22Rv1 (cell line): ENCODE measurements around the gene BCL2L13.

Experiments
- H3K27ac ChIP-seq: fragments of 450-650 bp; 2 replicates; pipeline ENCODE4 v1.5.1; 2017
- ZFX ChIP-seq: fragments of 450-650 bp; IDR thresholded peaks from 2 replicates; pipeline ENCODE4 v1.6.1; 2017; ENCODE audit warnings: antibody characterized with exemption, borderline replicate concordance
- TF ChIP-seq, protein P1 (sequence below): fragments of 450-650 bp; IDR thresholded peaks from 2 replicates; pipeline ENCODE4 v1.5.1; 2017; ENCODE audit warnings: mild to moderate bottlenecking

Gene BCL2L13

DNA sequence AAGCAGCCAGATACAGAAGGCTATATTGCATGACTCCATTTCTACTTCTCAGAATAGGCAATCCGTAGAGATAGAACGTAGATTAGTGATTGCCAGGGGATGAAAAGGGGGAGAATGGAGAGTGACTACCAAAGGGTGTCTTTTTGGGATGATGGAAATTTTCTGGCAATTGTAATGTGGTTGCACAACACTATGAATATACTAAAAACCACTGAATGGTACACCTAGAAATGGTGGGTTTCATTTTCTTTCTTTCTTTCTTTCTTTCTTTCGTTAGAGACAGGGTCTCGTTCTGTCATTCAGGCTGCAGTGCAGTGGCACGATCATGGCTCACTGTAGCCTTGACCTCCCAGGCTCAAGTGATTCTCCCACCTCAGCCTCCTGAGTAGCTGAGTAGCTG lies 81.4 kb downstream of the BCL2L13 start:
- TF ChIP-seq ZFX = no peak
- TF ChIP-seq, protein P1, sequence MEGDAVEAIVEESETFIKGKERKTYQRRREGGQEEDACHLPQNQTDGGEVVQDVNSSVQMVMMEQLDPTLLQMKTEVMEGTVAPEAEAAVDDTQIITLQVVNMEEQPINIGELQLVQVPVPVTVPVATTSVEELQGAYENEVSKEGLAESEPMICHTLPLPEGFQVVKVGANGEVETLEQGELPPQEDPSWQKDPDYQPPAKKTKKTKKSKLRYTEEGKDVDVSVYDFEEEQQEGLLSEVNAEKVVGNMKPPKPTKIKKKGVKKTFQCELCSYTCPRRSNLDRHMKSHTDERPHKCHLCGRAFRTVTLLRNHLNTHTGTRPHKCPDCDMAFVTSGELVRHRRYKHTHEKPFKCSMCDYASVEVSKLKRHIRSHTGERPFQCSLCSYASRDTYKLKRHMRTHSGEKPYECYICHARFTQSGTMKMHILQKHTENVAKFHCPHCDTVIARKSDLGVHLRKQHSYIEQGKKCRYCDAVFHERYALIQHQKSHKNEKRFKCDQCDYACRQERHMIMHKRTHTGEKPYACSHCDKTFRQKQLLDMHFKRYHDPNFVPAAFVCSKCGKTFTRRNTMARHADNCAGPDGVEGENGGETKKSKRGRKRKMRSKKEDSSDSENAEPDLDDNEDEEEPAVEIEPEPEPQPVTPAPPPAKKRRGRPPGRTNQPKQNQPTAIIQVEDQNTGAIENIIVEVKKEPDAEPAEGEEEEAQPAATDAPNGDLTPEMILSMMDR = no peak
- H3K27ac ChIP-seq = no peak overlapping the region

DNA sequence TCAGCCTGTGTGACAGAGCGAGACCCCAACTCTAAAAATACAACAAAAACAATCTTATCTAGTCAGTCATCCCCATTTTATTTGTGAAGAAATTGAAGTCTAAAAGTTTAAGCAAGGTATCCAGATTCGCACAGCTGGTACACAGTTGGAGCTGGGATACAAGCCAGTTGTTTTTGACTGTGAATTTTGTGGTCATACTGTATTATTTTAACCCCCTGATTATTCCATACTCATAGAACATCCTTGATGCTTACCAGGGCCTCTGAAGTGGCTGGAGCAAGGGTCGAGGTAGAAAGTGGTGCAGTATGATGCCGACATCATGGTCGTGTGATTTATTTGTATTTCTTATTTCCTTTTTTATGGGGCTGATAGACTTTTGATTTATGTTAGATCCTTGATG lies 85.7 kb downstream of the BCL2L13 start:
- H3K27ac ChIP-seq = no peak overlapping the region

DNA sequence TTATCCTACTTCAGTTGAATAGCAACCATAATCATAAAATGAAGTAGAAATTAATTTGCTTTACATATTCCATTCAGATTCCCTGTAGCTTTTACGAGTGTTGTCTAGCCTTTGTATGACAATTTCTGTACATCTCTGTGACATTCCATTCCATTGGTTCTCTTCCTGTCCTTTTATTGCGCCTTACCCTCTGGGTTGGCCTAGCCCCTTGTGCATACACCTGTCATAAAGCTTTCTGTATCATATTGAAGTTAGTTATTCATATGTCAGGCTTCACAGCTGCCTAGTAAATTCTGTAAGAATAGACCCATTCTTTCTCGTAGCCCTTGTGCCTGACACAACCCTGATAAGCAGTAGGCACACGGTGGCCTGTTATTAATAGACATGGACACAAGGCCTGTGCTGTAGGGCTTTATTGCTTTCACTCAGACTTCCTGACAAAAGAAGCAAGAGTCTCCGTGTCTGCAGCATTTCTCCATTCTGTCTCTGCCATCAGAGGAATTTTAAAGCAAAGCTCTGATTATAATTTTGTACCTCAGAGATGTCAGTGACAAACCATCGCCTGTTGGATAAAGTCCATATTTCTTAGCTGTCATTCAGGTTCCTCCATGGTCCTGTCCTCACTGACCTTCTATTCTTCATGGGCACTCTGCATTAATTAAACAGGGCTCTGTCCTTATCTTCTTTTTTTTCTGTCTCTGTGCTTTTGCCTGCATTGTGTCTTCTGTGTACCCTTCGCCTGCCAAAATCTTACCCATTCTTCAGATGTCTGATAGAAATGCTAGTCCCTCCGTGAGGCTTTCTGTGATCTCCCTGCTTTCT lies 86.3 kb downstream of the BCL2L13 start:
- H3K27ac ChIP-seq = no peak overlapping the region

More for the DNA sequence above, 85.7 kb downstream of the BCL2L13 start:
- TF ChIP-seq, protein P1 = no peak
- no peak for TF ChIP-seq ZFX

DNA sequence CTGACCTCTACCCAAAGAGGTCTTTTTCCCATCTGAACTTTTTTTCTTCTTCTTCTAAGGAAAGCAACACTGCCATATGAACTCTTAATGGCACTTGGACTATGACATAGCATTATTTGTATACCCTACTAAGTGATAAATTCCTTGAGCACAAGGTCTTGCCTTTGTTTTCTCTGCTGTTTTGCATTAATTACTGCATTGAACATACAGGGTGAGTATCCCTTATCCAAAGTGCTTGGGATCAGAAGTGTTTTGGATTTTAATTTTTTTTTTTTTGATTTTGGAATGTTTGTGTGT lies 86.9 kb downstream of the BCL2L13 start:
- TF ChIP-seq, protein P1 = no peak
- no peak for TF ChIP-seq ZFX
- H3K27ac ChIP-seq = no peak overlapping the region

More for the DNA sequence above, 86.3 kb downstream of the BCL2L13 start:
- TF ChIP-seq, protein P1 = no peak
- no peak for TF ChIP-seq ZFX

DNA sequence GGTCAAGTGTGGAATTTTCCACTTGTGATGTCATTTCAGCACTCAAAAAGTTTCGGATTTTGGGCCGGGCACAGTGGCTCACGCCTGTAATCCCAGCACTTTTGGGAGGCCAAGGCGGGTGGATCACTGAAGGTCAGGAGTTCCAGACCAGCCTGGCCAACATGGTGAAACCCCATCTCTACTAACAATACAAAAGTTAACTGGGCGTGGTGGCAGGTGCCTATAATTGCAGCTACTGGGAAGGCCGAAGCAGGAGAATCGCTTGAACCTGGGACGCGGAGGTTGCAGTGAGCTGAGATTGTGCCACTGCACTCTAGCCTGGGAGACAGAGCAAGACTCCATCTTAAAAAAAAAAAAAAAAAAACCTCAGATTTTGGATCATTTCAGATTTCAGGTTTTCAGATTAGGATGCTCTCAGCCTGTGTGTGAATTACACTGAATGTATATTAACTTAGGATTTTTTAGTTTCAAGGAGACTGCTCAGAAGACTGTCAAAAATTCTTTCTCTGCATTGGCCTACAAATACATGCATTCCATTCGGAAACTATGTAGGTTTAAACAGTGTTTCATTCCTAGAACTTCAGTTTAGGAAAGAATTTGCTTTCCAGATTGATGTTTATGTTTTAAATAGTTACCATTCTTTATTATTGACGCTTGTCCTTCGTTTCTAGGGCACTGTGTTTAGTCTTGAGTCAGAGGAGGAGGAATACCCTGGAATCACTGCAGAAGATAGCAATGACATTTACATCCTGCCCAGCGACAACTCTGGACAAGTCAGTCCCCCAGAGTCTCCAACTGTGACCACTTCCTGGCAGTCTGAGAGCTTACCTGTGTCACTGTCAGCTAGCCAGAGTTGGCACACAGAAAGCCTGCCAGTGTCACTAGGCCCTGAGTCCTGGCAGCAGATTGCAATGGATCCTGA lies 87.7 kb downstream of the BCL2L13 start:
- H3K27ac ChIP-seq = no peak overlapping the region
- TF ChIP-seq, protein P1 = no peak
- no peak for TF ChIP-seq ZFX

DNA sequence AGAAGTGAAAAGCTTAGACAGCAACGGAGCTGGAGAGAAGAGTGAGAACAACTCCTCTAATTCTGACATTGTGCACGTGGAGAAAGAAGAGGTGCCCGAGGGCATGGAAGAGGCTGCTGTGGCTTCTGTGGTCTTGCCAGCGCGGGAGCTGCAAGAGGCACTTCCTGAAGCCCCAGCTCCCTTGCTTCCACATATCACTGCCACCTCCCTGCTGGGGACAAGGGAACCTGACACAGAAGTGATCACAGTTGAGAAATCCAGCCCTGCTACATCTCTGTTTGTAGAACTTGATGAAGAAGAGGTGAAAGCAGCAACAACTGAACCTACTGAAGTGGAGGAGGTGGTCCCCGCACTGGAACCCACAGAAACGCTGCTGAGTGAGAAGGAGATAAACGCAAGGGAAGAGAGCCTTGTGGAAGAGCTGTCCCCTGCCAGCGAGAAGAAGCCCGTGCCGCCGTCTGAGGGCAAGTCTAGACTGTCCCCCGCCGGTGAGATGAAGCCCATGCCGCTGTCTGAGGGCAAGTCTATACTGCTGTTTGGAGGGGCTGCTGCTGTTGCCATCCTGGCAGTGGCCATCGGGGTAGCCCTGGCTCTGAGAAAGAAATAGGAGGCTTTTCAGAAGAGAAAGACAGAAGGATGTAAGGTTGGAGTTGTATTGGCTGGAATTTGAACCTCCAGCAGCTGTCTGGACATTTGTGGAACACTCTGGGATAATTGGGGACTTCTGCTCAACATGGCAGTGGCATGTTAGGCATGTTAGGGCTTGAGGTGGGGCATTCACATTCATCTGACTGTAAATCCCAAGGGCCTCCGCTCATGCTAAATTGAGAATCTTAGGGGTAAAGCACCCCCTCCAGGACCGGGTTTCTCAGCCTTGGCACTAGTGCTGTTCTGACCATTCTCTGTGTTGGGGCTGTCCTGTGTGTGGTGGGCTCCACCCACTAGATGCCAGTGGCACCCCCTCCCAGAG lies 88.7 kb downstream of the BCL2L13 start:
- no peak for TF ChIP-seq ZFX
- TF ChIP-seq, protein P1 = no peak
- no peak overlapping the region for H3K27ac ChIP-seq
